Mesodermal cell (in vitro differentiated cells): Measurements from ENCODE around the gene POLG.

Experiments used
- H3K27ac ChIP-seq: 2 replicates; pipeline ENCODE4 v1.7.0; 2013; ENCODE audit warnings: mild to moderate bottlenecking, low read depth, low read length, moderate library complexity; ENCODE audit not compliant: severe bottlenecking
- H3K36me3 ChIP-seq: 2 replicates; pipeline ENCODE4 v1.7.1; 2013; ENCODE audit warnings: mild to moderate bottlenecking, low read length, moderate library complexity; ENCODE audit not compliant: control insufficient read depth, insufficient read depth
- H3K4me1 ChIP-seq: one replicate; pipeline ENCODE4 v1.7.1; 2013; ENCODE audit warnings: mild to moderate bottlenecking, low read length; ENCODE audit not compliant: insufficient read depth, control insufficient read depth, poor library complexity, severe bottlenecking
- H3K4me3 ChIP-seq: 2 replicates; pipeline ENCODE4 v1.7.0; 2013; ENCODE audit warnings: low read length, control low read depth, mild to moderate bottlenecking; ENCODE audit not compliant: insufficient read depth, poor library complexity, severe bottlenecking; ENCODE audit errors: extremely low read depth
- H3K9me3 ChIP-seq: 2 replicates; pipeline ENCODE4 v1.7.1; 2013; ENCODE audit warnings: mild to moderate bottlenecking, low read length, moderate library complexity; ENCODE audit not compliant: control insufficient read depth
- WGBS, 2 experiments: methylation state at CpG; one replicate each; pipeline ENCODE4 v1.1.5; 2013; ENCODE audit warnings: missing lambda C conversion rate in 2 of 2; ENCODE audit not compliant: insufficient coverage in 2 of 2; 5-methylcytosine and 5-hydroxymethylcytosine counted together

Gene POLG

DNA sequence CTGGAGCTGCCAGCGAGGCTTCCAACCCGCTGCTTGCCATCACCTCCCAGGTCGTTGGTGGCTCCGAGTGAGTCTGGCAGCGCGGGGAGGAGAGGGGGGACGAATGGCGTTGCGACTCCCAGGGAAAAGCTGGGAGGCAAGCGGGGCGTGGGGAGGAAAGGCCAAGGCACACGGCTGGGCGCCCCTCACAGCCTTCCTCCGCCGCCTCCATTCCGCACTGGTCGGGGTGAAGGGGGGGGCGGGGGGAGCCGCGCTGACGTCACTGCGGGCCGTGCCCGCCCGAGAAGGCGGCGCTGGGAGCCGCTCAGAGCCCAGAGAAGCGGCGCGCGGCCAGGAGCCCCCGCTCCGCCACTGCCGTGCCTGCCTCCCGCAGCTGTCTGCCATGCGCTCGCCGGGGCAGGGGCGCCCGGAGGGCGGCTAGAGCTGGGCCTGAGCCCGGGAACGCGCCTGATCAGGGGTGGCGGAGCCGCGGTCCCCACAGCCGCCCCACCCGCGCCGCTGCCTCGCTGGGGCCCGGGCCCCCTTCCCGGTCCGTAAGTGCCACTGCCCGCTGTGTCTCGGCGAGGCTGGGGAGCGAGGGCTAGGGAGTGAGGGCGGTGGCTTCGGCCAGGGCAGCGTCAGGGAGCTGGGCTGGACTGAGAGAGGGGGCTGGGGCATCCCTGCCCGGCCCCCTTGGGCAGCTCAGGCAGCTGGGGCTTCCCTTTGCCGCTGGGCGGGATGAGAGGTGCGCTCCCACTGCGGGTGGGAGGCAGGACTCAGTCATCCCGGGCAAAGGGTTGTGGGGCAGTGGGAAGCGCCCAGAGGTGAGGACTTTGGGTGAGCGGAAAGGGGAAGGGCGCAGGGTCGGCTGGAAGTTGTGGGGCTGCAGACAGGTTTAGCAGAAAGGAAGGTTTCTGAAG, 27.8 kb upstream of the POLG start:
- H3K4me3 ChIP-seq: no peak overlapping the region
- no peaks in the 10 kb centered on the region for H3K9me3 ChIP-seq
- no peak overlapping the region for H3K27ac ChIP-seq
- H3K36me3 ChIP-seq: no peaks in the 10 kb centered on the region
- peaks cover 11% of the 10 kb centered on the region for H3K4me1 ChIP-seq
- 4 to 5% methylated on average over 53 to 55 of the region's 73 CpGs for WGBS, 2 experiments

DNA sequence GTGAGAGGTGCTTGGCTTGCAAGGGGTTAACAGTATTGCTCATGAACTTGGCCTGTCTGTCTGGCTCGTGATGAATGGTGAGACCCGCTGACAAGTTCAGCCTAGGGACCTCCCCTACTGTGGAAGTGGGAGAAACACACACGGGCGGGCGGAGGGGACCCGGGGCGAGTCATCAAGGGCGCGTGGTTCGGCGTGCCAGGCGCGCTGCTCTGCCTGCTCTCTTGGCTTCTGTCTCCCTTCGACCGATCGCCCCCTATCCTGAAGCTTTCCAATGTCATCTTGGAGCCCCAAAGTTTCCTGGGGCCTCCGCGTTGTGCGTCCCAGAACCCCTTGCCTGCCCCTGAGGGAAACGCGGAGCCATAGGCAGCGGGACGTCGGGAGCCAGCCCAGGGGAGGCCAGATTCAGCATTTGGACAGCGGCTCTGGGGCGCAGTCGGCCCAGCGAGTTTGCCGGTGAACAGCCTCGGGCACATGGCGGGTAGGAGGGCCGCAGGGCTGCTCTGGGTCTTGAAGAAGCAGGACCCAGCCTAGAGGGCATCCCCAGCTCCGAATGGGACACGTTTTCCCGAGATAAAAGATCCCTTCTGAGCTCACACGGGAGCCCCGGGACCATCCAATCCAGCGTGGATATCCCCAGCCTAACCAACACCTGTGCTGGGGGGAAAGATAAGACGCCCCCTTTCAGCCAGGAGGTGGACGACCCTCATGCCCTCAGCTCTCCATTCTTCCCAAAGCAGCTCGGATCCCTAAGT, 27.0 kb upstream of the POLG start:
- H3K9me3 ChIP-seq: no peaks in the 10 kb centered on the region
- no peak overlapping the region for H3K4me3 ChIP-seq
- peaks cover 11% of the 10 kb centered on the region for H3K4me1 ChIP-seq
- WGBS, 2 experiments: 7 to 9% methylated on average over 35 to 37 of the region's 41 CpGs
- H3K27ac ChIP-seq: no peak overlapping the region
- H3K36me3 ChIP-seq: no peaks in the 10 kb centered on the region

DNA sequence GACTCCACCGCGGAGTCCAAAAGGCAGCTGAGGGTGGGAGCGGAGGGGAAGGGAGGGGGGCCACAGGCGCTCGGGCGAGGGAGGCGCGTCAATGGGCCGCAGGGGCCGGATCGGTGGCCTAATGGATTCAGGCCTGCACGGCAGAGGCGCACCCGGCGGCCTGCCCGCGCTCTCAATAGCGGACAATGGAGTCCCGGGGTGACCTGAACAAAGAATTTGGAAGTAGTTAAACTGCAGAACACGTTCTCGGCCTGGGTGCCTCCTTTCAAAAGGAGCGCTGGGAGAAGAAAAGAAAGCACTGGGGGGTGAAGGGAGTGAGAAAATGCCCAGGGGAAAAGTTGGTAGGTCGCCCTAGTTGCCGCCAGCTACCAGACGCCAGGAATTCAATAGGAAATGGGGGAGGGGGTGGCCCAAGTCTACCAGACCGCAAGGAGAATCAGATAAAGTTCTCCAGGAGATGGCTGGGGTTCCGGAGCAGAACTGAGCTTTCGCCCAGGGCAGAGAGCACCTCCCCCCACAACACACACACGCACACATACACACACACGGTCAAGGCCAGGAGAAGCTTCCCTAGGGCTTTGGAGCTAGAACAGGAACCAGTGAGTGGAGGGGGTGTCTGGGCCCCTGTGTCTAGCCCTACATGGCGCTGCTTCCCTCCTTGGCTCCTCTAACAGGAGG, 25.8 kb upstream of the POLG start:
- WGBS, 2 experiments: 1% methylated on average over 19 to 29 of the region's 31 CpGs
- H3K4me1 ChIP-seq: peaks cover 11% of the 10 kb centered on the region
- H3K9me3 ChIP-seq: no peaks in the 10 kb centered on the region
- no peaks in the 10 kb centered on the region for H3K36me3 ChIP-seq
- no peak overlapping the region for H3K4me3 ChIP-seq
- H3K27ac ChIP-seq: no peak overlapping the region

GRCh38 chr15:89359471-89360293, 25.1 kb upstream of the POLG start:
- Histone ChIP-seq H3K36me3 (no peaks in the 10 kb centered on the region), H3K4me1 (peaks cover 11% of the 10 kb centered on the region), H3K27ac (no peak overlapping the region), H3K4me3 (no peak overlapping the region), H3K9me3 (no peaks in the 10 kb centered on the region)
- WGBS, 2 experiments: 6 to 9% methylated on average over 16 to 25 of the region's 32 CpGs

GRCh38 chr15:89358755-89359439, 24.3 kb upstream of the POLG start:
- Histone ChIP-seq H3K36me3 (no peaks in the 10 kb centered on the region), H3K4me1 (peaks cover 11% of the 10 kb centered on the region), H3K27ac (no peak overlapping the region), H3K9me3 (no peaks in the 10 kb centered on the region), H3K4me3 (peak overlapping the region; percentile 29)
- WGBS, 2 experiments: 7% methylated on average over 45 to 67 of the region's 68 CpGs

DNA sequence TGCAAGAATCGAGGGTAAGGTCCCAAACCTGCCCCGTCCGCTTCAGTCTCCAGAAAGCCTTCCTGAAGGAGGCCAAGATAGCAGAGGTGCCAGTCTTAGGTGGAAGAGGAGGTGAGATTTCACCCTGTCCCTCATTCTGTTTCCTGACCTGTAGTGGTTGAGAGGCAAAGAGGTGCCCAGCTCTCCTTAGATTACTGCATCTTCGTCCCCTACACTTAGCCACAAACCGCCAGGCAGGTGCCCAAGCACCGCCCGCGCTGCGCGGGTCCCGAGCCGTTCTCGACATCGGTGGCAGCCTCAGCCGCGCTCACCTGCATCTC, 23.8 kb upstream of the POLG start:
- Histone ChIP-seq H3K27ac (no peak overlapping the region), H3K4me3 (peak overlapping the region; percentile 29), H3K9me3 (no peaks in the 10 kb centered on the region), H3K36me3 (no peaks in the 10 kb centered on the region), H3K4me1 (peaks cover 11% of the 10 kb centered on the region)
- 9 to 18% methylated on average over 7 to 16 of the region's 16 CpGs for WGBS, 2 experiments

GRCh38 chr15:89356634-89357298, 22.1 kb upstream of the POLG start:
- WGBS, 2 experiments: 27 to 47% methylated on average over 10 to 13 of the region's 13 CpGs
- Histone ChIP-seq H3K36me3 (no peaks in the 10 kb centered on the region), H3K4me3 (no peak overlapping the region), H3K9me3 (no peaks in the 10 kb centered on the region), H3K4me1 (peaks cover 8% of the 10 kb centered on the region), H3K27ac (no peak overlapping the region)

- Histone ChIP-seq H3K36me3 (no peaks in the 10 kb centered on the region), H3K4me3 (no peak overlapping the region), H3K27ac (no peak overlapping the region), H3K4me1 (no peaks in the 10 kb centered on the region), H3K9me3 (no peaks in the 10 kb centered on the region)
- WGBS, 2 experiments: 67% methylated on average over 1 of the region's 2 CpGs
These were observed 19.4 kb upstream of the POLG start for GRCh38 chr15:89353991-89354390.

- Histone ChIP-seq H3K36me3 (no peaks in the 10 kb centered on the region), H3K4me3 (no peak overlapping the region), H3K27ac (no peak overlapping the region), H3K9me3 (no peaks in the 10 kb centered on the region), H3K4me1 (no peaks in the 10 kb centered on the region)
- 85 to 90% methylated on average over 3 of the region's 4 CpGs for WGBS, 2 experiments
These were observed 17.9 kb upstream of the POLG start for GRCh38 chr15:89352476-89352875.
